Gastrocnemius medialis (tissue), 4 donors: Measurements from ENCODE around the gene CHIC2.

ENCODE experiments used
- POLR2A ChIP-seq, 2 donors: fragments of 450-650 bp; IDR thresholded peaks; one replicate each; pipeline ENCODE4 v1.6.1; 2017; ENCODE audit warnings: antibody characterized with exemption in 2 of 2, mild to moderate bottlenecking in 2 of 2, moderate library complexity in 2 of 2
- TF ChIP-seq, protein P1 (sequence below), 5 experiments: fragments of 450-650 bp in 3 of 5; fragments of 200-600 bp in 2 of 5; sonication (generic) in 2 of 5; IDR thresholded peaks in 4 of 5; conservative IDR thresholded peaks in 1 of 5; 1 replicate in 4 of 5; 2 replicates in 1 of 5; pipeline ENCODE4 v1.5.1; 2016 to 2019; ENCODE audit warnings: antibody characterized with exemption in 5 of 5, mild to moderate bottlenecking in 3 of 5, moderate library complexity in 3 of 5

GRCh38 chr4:53962516-53963225 lies 101.7 kb downstream of the CHIC2 start:
- TF ChIP-seq, protein P1, sequence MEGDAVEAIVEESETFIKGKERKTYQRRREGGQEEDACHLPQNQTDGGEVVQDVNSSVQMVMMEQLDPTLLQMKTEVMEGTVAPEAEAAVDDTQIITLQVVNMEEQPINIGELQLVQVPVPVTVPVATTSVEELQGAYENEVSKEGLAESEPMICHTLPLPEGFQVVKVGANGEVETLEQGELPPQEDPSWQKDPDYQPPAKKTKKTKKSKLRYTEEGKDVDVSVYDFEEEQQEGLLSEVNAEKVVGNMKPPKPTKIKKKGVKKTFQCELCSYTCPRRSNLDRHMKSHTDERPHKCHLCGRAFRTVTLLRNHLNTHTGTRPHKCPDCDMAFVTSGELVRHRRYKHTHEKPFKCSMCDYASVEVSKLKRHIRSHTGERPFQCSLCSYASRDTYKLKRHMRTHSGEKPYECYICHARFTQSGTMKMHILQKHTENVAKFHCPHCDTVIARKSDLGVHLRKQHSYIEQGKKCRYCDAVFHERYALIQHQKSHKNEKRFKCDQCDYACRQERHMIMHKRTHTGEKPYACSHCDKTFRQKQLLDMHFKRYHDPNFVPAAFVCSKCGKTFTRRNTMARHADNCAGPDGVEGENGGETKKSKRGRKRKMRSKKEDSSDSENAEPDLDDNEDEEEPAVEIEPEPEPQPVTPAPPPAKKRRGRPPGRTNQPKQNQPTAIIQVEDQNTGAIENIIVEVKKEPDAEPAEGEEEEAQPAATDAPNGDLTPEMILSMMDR (IDR thresholded peaks at IDR 0.05 in 4 of 5, conservative IDR thresholded peaks at IDR 0.05 in 1 of 5): no peak
- no peak for TF ChIP-seq POLR2A (IDR thresholded peaks at IDR 0.05)
